ENCODE measurements around the gene PEX14.

Gene PEX14

DNA sequence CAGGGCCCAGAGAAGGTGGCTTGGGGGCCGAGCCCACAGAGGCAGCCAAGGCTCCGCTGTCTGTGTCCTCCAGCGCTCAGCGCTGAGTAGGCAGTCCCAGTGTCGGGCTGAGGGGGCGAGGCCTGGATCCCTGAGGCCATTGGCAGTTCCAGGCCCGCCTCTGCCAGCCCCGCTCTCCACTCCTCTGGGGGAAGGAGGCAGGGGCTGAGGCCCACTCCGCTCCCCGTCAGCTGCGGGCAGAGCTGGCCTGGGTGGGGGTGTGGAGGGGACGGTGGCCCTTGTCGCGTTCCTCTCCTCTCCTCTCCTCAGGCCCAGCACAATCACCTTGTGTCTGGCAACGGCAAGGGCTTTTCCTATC lies 188.9 kb downstream of the PEX14 start:
- peaks cover 8% of the 10 kb centered on the region for H3K4me1 ChIP-seq (ENCODE audit: control insufficient read depth, low read depth, low read length)
- H3K4me3 ChIP-seq (ENCODE audit: low read length) = no peak overlapping the region
- no peak overlapping the region for H3K9ac ChIP-seq (ENCODE audit: low read length)
- H3K27me3 ChIP-seq (ENCODE audit: control insufficient read depth, insufficient read depth, low read length) = no peaks in the 10 kb centered on the region
- H3K36me3 ChIP-seq (ENCODE audit: control insufficient read depth, low read depth, low read length) = no peaks in the 10 kb centered on the region
- H3K9me3 ChIP-seq (ENCODE audit: control insufficient read depth, low read depth, low read length) = no peaks in the 10 kb centered on the region
- H3K27ac ChIP-seq (ENCODE audit: low read length) = no peak overlapping the region

DNA sequence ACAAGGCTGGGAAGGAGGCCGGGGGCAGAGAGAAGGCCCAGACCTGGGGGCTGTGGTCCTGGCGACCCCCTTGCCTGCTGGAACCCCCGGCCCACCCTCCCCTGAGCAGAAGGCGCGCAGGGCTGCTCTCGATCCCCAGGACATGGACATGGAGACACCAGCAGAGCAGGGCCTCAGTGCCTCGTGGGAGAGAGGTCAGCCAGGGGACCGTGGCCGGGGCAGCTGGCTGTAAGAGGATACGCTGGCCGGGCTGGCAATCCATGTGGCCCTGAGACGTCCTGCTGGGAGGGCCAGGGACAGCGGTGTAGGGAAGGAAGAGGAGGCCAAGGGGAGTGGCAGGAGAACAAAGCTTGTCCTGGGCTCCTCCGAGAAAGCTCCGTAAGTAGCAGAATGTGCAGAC lies 189.5 kb downstream of the PEX14 start:
- no peak overlapping the region for H3K4me3 ChIP-seq (ENCODE audit: low read length)
- H3K4me1 ChIP-seq (ENCODE audit: control insufficient read depth, low read depth, low read length) = peaks cover 8% of the 10 kb centered on the region
- H3K9me3 ChIP-seq (ENCODE audit: control insufficient read depth, low read depth, low read length) = no peaks in the 10 kb centered on the region
- H3K27ac ChIP-seq (ENCODE audit: low read length) = no peak overlapping the region
- H3K27me3 ChIP-seq (ENCODE audit: control insufficient read depth, insufficient read depth, low read length) = no peaks in the 10 kb centered on the region
- H3K36me3 ChIP-seq (ENCODE audit: control insufficient read depth, low read depth, low read length) = no peaks in the 10 kb centered on the region
- no peak overlapping the region for H3K9ac ChIP-seq (ENCODE audit: low read length)

DNA sequence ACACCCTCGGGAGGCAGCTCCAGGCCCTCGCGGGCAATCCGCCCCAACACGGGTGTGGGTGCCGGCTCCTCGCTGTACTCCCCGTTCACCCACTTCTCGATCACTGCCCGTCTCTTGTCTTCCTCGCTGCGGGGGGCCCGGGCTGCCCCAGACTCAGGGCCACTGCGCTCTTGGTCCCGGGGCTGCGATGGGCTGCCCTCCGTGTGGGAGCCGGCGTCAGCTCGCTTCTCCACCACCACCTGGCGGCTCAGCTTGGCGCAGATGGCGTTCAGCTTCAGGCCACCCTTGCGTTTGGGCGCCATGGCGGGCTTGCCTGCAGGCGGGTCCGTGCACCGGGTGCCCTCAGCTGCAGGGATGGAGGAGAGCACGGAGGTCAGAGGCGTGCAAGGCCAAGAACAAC lies 190.5 kb downstream of the PEX14 start:
- Histone ChIP-seq H3K4me3 (ENCODE audit: low read length) (no peak overlapping the region), H3K36me3 (ENCODE audit: control insufficient read depth, low read depth, low read length) (no peaks in the 10 kb centered on the region), H3K9ac (ENCODE audit: low read length) (no peak overlapping the region), H3K4me1 (ENCODE audit: control insufficient read depth, low read depth, low read length) (peaks cover 8% of the 10 kb centered on the region), H3K9me3 (ENCODE audit: control insufficient read depth, low read depth, low read length) (no peaks in the 10 kb centered on the region), H3K27me3 (ENCODE audit: control insufficient read depth, insufficient read depth, low read length) (no peaks in the 10 kb centered on the region), H3K27ac (ENCODE audit: low read length) (no peak overlapping the region)

DNA sequence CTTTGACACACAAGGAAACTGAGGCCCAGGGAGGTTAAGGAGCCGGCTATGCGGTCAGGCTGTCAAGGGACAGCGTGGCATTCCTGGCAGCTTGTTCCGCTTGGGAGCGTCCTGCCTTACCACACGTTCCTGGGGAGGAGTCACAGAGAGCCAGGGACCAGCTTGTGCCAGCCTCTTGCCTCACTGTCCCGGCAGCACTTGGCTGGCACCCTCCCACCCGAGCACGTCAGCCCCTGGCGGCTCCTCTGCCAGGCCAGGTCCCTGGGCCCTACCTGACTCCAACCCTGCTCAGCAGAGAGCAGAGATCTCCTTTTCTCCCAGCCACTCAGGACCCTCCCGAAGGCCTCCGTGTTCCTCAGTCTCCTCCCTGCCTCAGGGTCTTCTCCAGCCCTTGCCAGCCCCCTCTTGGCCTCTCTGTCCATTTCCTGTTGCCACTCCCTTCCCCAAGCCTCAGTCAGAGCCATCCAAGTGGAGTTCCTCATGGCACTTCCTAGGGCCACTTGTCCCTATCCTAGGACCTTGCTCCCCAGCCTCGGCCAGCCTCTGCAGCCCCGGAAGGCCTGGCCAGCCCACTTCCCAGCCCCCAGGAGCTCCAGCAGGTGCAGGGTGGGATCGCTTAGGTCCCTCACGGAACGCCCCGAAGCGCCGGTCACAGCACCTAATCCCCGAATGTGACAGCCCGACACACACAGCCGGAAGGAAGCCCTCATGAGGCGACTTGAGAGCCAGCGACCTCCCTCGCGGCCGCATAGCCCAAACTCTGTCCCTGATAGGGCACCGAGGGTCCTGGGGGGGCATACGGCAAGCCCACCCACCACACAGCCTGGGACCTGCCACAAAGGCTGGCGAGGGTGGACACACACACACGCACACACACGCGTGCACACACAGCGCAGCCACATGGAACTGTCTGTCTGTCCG lies 191.4 kb downstream of the PEX14 start:
- Histone ChIP-seq H3K36me3 (ENCODE audit: control insufficient read depth, low read depth, low read length) (no peaks in the 10 kb centered on the region), H3K9ac (ENCODE audit: low read length) (no peak overlapping the region), H3K4me1 (ENCODE audit: control insufficient read depth, low read depth, low read length) (peaks cover 8% of the 10 kb centered on the region), H3K27ac (ENCODE audit: low read length) (no peak overlapping the region), H3K27me3 (ENCODE audit: control insufficient read depth, insufficient read depth, low read length) (no peaks in the 10 kb centered on the region), H3K4me3 (ENCODE audit: low read length) (no peak overlapping the region), H3K9me3 (ENCODE audit: control insufficient read depth, low read depth, low read length) (no peaks in the 10 kb centered on the region)

DNA sequence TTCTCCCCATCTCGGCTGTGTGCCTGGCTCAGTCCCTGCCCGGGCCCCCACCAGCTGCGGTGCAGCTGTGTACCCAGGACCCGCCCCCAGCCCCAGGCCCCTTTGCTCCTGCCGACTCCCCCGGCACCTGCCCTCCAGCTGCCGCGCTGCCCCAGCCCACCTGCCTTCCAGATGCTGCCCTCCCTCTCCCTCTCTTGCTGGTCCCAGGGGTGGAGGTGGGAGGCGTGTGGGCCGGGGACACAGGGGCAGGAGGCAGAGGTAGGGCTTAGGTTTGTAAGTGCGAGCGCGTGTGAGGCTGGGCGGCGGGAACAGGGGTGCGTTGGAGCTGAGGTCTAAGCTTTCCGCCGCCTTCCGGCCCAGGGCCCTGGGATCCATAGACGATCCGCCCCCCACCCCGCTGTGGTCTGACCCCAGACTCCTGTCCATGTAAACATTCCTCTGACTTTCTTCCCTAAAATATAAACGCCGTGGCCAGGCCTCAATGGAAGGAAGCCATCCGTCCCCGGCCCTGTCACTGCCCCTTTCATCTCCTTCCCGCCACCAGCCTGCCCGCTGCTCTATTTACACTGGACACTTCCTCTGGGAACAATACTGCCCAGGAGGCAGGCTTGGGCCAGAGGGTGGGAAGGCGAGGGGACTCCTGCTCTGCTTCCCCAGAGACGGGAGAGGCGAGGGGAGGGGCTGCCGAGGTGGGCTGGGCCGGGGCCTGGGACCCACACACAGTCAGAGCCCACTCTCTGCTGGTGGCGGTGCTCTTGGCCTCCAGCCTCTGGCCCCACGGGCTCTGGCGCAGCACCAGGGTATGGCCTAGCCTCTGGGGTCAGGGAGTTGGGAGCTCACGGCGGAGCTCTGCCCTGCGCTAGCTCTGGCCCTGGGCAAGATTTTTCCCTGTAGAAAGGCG lies 193.4 kb downstream of the PEX14 start:
- no peaks in the 10 kb centered on the region for H3K27me3 ChIP-seq (ENCODE audit: control insufficient read depth, insufficient read depth, low read length)
- H3K4me3 ChIP-seq (ENCODE audit: low read length) = no peak overlapping the region
- no peaks in the 10 kb centered on the region for H3K9me3 ChIP-seq (ENCODE audit: control insufficient read depth, low read depth, low read length)
- H3K4me1 ChIP-seq (ENCODE audit: control insufficient read depth, low read depth, low read length) = peaks cover 8% of the 10 kb centered on the region
- no peaks in the 10 kb centered on the region for H3K36me3 ChIP-seq (ENCODE audit: control insufficient read depth, low read depth, low read length)
- no peak overlapping the region for H3K9ac ChIP-seq (ENCODE audit: low read length)
- no peak overlapping the region for H3K27ac ChIP-seq (ENCODE audit: low read length)

DNA sequence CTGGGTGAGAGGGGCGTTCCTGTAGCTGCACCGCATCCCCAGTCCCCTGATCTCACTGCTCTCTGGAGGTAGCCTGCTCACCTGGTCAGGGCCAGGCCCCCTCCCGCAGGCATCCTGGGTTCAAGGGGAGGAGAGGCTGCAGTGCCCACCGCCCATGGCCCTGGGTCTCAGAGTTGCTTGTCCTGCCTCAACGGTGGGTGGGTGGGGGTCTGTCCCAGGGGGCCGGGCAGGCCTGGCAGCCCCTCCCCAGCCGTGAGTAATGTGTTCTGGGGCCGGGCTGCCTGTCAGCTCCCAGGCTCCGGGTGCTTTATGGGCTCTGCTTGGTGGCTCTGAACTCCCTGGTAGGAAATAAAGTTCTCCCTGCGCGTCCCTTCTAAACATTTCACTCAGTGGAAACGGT lies 194.8 kb downstream of the PEX14 start:
- Histone ChIP-seq H3K4me1 (ENCODE audit: control insufficient read depth, low read depth, low read length) (no peaks in the 10 kb centered on the region), H3K27me3 (ENCODE audit: control insufficient read depth, insufficient read depth, low read length) (no peaks in the 10 kb centered on the region), H3K4me3 (ENCODE audit: low read length) (no peak overlapping the region), H3K36me3 (ENCODE audit: control insufficient read depth, low read depth, low read length) (no peaks in the 10 kb centered on the region), H3K27ac (ENCODE audit: low read length) (no peak overlapping the region), H3K9ac (ENCODE audit: low read length) (no peak overlapping the region), H3K9me3 (ENCODE audit: control insufficient read depth, low read depth, low read length) (no peaks in the 10 kb centered on the region)

DNA sequence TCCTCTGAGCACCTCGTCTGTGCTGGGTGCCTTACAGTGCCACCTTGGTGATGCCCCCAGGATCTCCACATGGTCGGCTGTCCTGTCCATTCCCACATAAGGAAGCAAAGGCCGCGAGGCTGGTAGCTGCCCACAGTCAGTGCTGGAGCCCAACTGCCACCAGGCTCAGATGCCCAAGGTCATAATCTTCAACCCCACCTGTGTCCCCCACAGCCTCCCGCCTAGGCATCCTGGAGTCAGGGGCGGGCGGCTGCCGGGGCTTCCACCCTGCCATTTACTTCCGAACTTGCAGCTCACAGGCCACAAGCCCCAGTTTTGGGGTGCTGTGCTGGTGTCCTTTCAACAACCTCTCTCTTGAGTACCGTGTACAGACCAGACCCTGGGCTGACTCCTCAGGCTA lies 195.4 kb downstream of the PEX14 start:
- Histone ChIP-seq H3K36me3 (ENCODE audit: control insufficient read depth, low read depth, low read length) (no peaks in the 10 kb centered on the region), H3K4me3 (ENCODE audit: low read length) (no peak overlapping the region), H3K9ac (ENCODE audit: low read length) (no peak overlapping the region), H3K9me3 (ENCODE audit: control insufficient read depth, low read depth, low read length) (no peaks in the 10 kb centered on the region), H3K4me1 (ENCODE audit: control insufficient read depth, low read depth, low read length) (no peaks in the 10 kb centered on the region), H3K27ac (ENCODE audit: low read length) (no peak overlapping the region), H3K27me3 (ENCODE audit: control insufficient read depth, insufficient read depth, low read length) (no peaks in the 10 kb centered on the region)

DNA sequence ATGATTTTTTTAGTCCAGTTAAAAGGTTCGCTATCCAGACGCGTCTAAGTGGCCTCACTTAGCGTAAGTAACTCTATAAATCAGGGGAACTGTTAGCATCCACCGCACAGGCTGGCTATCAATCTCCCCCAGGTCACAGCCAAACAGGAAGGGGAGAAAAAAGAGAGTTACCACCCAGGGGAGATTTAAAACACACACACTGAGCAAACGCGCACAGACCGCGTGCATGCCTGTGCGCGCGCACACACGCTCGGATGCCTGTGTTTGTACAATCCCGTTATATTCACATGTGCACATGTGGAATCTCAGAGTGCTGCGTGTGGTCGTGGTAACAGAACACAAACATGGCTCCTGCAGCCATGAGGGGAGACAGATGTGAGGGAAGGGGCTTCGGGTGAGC lies 196.3 kb downstream of the PEX14 start:
- no peak overlapping the region for H3K4me3 ChIP-seq (ENCODE audit: low read length)

DNA sequence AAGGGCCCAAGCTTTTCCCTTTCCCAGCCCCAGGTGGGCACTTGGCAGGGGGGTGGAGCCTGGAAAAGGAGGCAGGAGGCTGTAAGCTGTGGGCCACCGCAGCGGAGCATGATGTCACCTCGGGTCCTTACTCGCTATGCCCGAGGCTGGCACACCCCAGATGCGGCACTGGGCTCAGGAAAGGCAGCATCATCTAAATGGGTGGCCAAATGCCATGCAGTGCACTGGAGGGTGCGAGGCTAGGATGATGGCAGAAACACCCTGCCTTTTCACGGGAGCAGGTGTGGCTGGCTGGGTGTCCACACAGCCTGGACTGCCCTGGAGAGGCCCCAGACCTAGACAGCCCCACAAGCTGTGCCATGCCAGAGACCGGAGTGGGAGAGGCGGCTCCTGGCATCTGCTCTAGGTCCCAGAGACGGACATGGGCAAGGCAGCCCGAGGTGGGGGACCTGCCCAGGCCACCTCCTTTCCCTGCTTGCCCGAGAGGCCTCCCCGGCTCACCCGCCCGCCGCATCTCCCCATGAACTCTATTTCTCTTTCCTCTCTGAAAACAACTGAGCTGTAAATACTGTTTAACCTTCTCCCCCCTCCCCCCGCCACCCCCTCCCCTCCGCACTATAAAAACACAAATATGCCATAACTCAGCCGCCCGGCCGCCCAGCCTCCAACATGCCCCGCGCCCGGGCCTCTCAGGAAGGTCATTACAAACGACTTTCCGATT lies 197.0 kb downstream of the PEX14 start:
- no peak overlapping the region for H3K27ac ChIP-seq (ENCODE audit: low read length)
- H3K27me3 ChIP-seq (ENCODE audit: control insufficient read depth, insufficient read depth, low read length) = no peaks in the 10 kb centered on the region
- H3K9me3 ChIP-seq (ENCODE audit: control insufficient read depth, low read depth, low read length) = no peaks in the 10 kb centered on the region
- H3K4me3 ChIP-seq (ENCODE audit: low read length) = no peak overlapping the region
- no peaks in the 10 kb centered on the region for H3K36me3 ChIP-seq (ENCODE audit: control insufficient read depth, low read depth, low read length)
- H3K4me1 ChIP-seq (ENCODE audit: control insufficient read depth, low read depth, low read length) = no peaks in the 10 kb centered on the region
- H3K9ac ChIP-seq (ENCODE audit: low read length) = no peak overlapping the region

More for the DNA sequence above, 196.3 kb downstream of the PEX14 start:
- Histone ChIP-seq H3K9ac (ENCODE audit: low read length) (no peak overlapping the region), H3K27ac (ENCODE audit: low read length) (no peak overlapping the region), H3K9me3 (ENCODE audit: control insufficient read depth, low read depth, low read length) (no peaks in the 10 kb centered on the region), H3K36me3 (ENCODE audit: control insufficient read depth, low read depth, low read length) (no peaks in the 10 kb centered on the region), H3K4me1 (ENCODE audit: control insufficient read depth, low read depth, low read length) (no peaks in the 10 kb centered on the region), H3K27me3 (ENCODE audit: control insufficient read depth, insufficient read depth, low read length) (no peaks in the 10 kb centered on the region)

DNA sequence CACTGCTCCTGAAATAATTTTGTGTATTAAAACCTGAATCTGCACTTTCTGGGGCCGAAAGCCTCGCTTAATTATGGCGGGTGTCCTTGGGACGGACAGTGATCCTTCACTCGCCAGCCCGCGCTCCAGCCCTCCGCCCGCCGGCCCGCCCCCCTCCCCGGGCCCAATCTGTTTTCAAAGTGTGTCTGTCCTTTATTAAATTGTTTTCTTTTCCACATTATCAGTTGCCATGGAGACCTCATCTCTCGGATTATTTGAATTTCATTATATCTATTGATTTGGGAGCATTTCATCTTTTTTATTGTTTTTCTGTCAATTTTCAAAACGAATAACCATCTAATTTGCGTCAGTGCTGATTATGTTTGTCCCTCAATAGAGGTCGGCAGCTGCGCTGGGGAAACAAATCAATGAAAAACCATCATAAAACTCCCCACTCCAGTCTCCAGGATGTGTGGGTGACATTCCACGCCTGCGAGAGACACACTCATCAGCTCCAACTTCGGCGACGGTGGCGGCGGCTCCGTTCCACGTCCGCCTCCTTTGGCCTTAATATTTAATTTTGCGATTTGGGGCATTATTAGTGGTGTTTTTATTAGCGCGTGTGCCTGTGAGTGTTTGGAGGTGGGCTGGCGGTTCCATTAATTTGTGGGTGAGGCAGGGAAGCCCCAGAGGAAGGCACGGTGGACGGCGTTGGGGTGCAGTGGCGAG lies 197.7 kb downstream of the PEX14 start:
- H3K36me3 ChIP-seq (ENCODE audit: control insufficient read depth, low read depth, low read length) = no peaks in the 10 kb centered on the region
- peaks cover 5% of the 10 kb centered on the region for H3K4me1 ChIP-seq (ENCODE audit: control insufficient read depth, low read depth, low read length)
- no peak overlapping the region for H3K27ac ChIP-seq (ENCODE audit: low read length)
- H3K4me3 ChIP-seq (ENCODE audit: low read length) = no peak overlapping the region
- no peaks in the 10 kb centered on the region for H3K9me3 ChIP-seq (ENCODE audit: control insufficient read depth, low read depth, low read length)
- H3K27me3 ChIP-seq (ENCODE audit: control insufficient read depth, insufficient read depth, low read length) = no peaks in the 10 kb centered on the region
- H3K9ac ChIP-seq (ENCODE audit: low read length) = no peak overlapping the region
